Neural cell (in vitro differentiated cells): Measurements from ENCODE around the gene MEF2A. TPM values are rescaled to one million over a fixed set of nuclear protein-coding genes. Genes with fewer than 3 reads are reported as not detected.

Source experiments
- H2AFZ ChIP-seq: fragments of 200-600, 300-800 bp; sonication (generic), shearing (Covaris generic); 2 replicates; pipeline ENCODE4 v1.6.0; 2014; ENCODE audit warnings: low read depth, mild to moderate bottlenecking, antibody characterized with exemption, low read length, moderate library complexity
- H3F3A ChIP-seq: fragments of 200-600 bp; shearing (Covaris generic); 2 replicates; pipeline ENCODE4 v1.6.1; 2016; ENCODE audit warnings: mild to moderate bottlenecking, moderate library complexity, mixed read lengths, antibody characterized with exemption, low read length; ENCODE audit not compliant: insufficient read depth, poor library complexity, severe bottlenecking
- H3K27ac ChIP-seq: fragments of 200-600, 300-800 bp; sonication (generic), shearing (Covaris generic); 2 replicates; pipeline ENCODE4 v1.5.1; 2014; ENCODE audit warnings: mild to moderate bottlenecking, low read length, moderate library complexity
- H3K27me3 ChIP-seq: fragments of 300-800, 200-600 bp; sonication (generic), shearing (Covaris generic); 2 replicates; pipeline ENCODE4 v1.6.0; 2014; ENCODE audit warnings: mild to moderate bottlenecking, low read depth, low read length, moderate library complexity; ENCODE audit not compliant: insufficient read depth
- H3K36me3 ChIP-seq: fragments of 300-800, 200-600 bp; sonication (generic), shearing (Covaris generic); 2 replicates; pipeline ENCODE4 v1.5.1; 2014; ENCODE audit warnings: mild to moderate bottlenecking, antibody characterized with exemption, low read length, moderate library complexity; ENCODE audit not compliant: insufficient read depth
- H3K4me2 ChIP-seq: fragments of 300-800, 200-600 bp; sonication (generic), shearing (Covaris generic); 2 replicates; pipeline ENCODE4 v1.6.0; 2014; ENCODE audit warnings: mild to moderate bottlenecking, low read length
- H3K4me3 ChIP-seq: fragments of 300-800, 200-600 bp; sonication (generic), shearing (Covaris generic); 2 replicates; pipeline ENCODE4 v1.5.1; 2014; ENCODE audit warnings: mild to moderate bottlenecking, low read length, moderate library complexity
- H3K79me2 ChIP-seq: fragments of 200-600 bp; shearing (Covaris generic); replicated peaks from 2 replicates; pipeline ENCODE4 v1.6.0; 2014; ENCODE audit warnings: mild to moderate bottlenecking, low read length, moderate library complexity; ENCODE audit not compliant: insufficient read depth
- H3K9ac ChIP-seq: fragments of 300-800, 200-600 bp; sonication (generic), shearing (Covaris generic); 2 replicates; pipeline ENCODE4 v1.6.1; 2016; ENCODE audit warnings: mild to moderate bottlenecking, low read length, mixed read lengths
- H3K9me2 ChIP-seq: fragments of 200-600 bp; shearing (Covaris generic); 2 replicates; pipeline ENCODE4 v1.6.1; 2016; ENCODE audit warnings: mild to moderate bottlenecking, low read length, mixed read lengths; ENCODE audit not compliant: insufficient read depth
- H3K9me3 ChIP-seq: fragments of 200-600, 300-800 bp; sonication (generic), shearing (Covaris generic); 2 replicates; pipeline ENCODE4 v1.6.1; 2016; ENCODE audit warnings: mild to moderate bottlenecking, mixed run types, low read length, moderate library complexity, mixed read lengths
- H4K20me1 ChIP-seq: fragments of 200-600 bp; shearing (Covaris generic); 2 replicates; pipeline ENCODE4 v1.6.1; 2016; ENCODE audit warnings: mild to moderate bottlenecking, mixed run types; ENCODE audit not compliant: insufficient read depth
- EP300 ChIP-seq: fragments of 450-650 bp; conservative IDR thresholded peaks from 2 replicates; pipeline ENCODE4 v1.6.1; 2014; ENCODE audit warnings: antibody characterized with exemption, mild to moderate bottlenecking, moderate library complexity; ENCODE audit not compliant: poor library complexity, severe bottlenecking
- EZH2 ChIP-seq: fragments of 200-600, 300-800 bp; shearing (Covaris generic), sonication (generic); IDR thresholded peaks from 2 replicates; pipeline ENCODE4 v1.6.1; 2014; ENCODE audit warnings: antibody characterized with exemption, low read length, borderline replicate concordance, mild to moderate bottlenecking; ENCODE audit not compliant: insufficient read depth, poor library complexity, severe bottlenecking
- MXI1 ChIP-seq: fragments of 450-650 bp; conservative IDR thresholded peaks from 2 replicates; pipeline ENCODE4 v1.6.1; 2014; ENCODE audit warnings: antibody characterized with exemption, mild to moderate bottlenecking; ENCODE audit not compliant: poor library complexity, severe bottlenecking
- POLR2AphosphoS5 ChIP-seq: IDR thresholded peaks from 2 replicates; pipeline ENCODE4 v1.6.1; 2012
- RAD21 ChIP-seq: fragments of 450-650 bp; conservative IDR thresholded peaks from 2 replicates; pipeline ENCODE4 v1.6.1; 2014; ENCODE audit warnings: antibody characterized with exemption, mild to moderate bottlenecking, moderate library complexity
- SMC3 ChIP-seq: fragments of 450-650 bp; conservative IDR thresholded peaks from 2 replicates; pipeline ENCODE4 v1.6.1; 2014; ENCODE audit warnings: antibody characterized with exemption, mild to moderate bottlenecking, moderate library complexity; ENCODE audit not compliant: poor library complexity
- TAF1 ChIP-seq: IDR thresholded peaks from 2 replicates; pipeline ENCODE4 v1.6.1; 2012; ENCODE audit warnings: low read depth
- polyA plus RNA-seq: library from polyadenylated mRNA; depleted of rRNA; stranded (reverse); fragments of >200 nt; gene quantifications from 2 replicates; pipeline ENCODE4 v1.2.3, GENCODE V29; 2014
- TF ChIP-seq, protein P1 (sequence below): fragments of 450-650 bp; IDR thresholded peaks from 2 replicates; pipeline ENCODE4 v1.5.1; 2014; ENCODE audit warnings: antibody characterized with exemption, mild to moderate bottlenecking, moderate library complexity; ENCODE audit not compliant: poor library complexity, severe bottlenecking
- TF ChIP-seq, protein P2 (sequence below): IDR thresholded peaks from 2 replicates; pipeline ENCODE4 v1.6.1; 2012; ENCODE audit warnings: borderline replicate concordance

Gene MEF2A
- polyA plus RNA-seq, 1 donor from 2014 or later: 32.2 TPM

DNA sequence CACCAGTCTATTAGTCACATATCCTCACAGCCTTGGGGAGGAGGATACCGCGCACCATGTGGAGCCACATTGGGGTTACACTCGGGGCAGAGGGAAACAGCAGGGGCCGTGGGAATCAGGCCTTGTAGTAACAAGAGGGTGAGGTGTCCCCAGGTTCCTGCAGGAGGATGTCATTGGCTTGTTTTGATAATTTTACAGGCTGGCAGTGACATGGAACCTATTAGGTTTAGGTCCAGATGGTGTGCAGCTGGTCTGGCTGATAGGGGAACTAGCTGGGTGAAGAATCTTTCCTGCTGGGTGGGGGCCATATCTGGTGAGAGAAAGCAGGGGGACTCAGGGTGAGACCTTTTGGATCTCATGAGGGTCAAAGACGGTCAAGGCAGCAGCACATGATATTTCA is 9.8 kb upstream of the MEF2A start:
- H3K4me3 ChIP-seq: no peak overlapping the region
- no peak overlapping the region for H3K9ac ChIP-seq
- H3K36me3 ChIP-seq: no peaks in the 10 kb centered on the region
- H3K4me2 ChIP-seq: no peak overlapping the region
- H3F3A ChIP-seq: no peaks in the 10 kb centered on the region
- no peaks in the 10 kb centered on the region for H3K9me3 ChIP-seq
- no peaks in the 10 kb centered on the region for H3K9me2 ChIP-seq
- H2AFZ ChIP-seq: no peak overlapping the region
- no peak overlapping the region for H3K27ac ChIP-seq
- no peaks in the 10 kb centered on the region for H3K27me3 ChIP-seq
- no peaks in the 10 kb centered on the region for H4K20me1 ChIP-seq
- H3K79me2 ChIP-seq: no peaks in the 10 kb centered on the region
- TF ChIP-seq, protein P1, sequence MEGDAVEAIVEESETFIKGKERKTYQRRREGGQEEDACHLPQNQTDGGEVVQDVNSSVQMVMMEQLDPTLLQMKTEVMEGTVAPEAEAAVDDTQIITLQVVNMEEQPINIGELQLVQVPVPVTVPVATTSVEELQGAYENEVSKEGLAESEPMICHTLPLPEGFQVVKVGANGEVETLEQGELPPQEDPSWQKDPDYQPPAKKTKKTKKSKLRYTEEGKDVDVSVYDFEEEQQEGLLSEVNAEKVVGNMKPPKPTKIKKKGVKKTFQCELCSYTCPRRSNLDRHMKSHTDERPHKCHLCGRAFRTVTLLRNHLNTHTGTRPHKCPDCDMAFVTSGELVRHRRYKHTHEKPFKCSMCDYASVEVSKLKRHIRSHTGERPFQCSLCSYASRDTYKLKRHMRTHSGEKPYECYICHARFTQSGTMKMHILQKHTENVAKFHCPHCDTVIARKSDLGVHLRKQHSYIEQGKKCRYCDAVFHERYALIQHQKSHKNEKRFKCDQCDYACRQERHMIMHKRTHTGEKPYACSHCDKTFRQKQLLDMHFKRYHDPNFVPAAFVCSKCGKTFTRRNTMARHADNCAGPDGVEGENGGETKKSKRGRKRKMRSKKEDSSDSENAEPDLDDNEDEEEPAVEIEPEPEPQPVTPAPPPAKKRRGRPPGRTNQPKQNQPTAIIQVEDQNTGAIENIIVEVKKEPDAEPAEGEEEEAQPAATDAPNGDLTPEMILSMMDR: no peak
- TF ChIP-seq POLR2AphosphoS5 (no peak), MXI1 (no peak), SMC3 (no peak), TAF1 (no peak), RAD21 (no peak)
- TF ChIP-seq, protein P2, sequence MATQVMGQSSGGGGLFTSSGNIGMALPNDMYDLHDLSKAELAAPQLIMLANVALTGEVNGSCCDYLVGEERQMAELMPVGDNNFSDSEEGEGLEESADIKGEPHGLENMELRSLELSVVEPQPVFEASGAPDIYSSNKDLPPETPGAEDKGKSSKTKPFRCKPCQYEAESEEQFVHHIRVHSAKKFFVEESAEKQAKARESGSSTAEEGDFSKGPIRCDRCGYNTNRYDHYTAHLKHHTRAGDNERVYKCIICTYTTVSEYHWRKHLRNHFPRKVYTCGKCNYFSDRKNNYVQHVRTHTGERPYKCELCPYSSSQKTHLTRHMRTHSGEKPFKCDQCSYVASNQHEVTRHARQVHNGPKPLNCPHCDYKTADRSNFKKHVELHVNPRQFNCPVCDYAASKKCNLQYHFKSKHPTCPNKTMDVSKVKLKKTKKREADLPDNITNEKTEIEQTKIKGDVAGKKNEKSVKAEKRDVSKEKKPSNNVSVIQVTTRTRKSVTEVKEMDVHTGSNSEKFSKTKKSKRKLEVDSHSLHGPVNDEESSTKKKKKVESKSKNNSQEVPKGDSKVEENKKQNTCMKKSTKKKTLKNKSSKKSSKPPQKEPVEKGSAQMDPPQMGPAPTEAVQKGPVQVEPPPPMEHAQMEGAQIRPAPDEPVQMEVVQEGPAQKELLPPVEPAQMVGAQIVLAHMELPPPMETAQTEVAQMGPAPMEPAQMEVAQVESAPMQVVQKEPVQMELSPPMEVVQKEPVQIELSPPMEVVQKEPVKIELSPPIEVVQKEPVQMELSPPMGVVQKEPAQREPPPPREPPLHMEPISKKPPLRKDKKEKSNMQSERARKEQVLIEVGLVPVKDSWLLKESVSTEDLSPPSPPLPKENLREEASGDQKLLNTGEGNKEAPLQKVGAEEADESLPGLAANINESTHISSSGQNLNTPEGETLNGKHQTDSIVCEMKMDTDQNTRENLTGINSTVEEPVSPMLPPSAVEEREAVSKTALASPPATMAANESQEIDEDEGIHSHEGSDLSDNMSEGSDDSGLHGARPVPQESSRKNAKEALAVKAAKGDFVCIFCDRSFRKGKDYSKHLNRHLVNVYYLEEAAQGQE: no peak

DNA sequence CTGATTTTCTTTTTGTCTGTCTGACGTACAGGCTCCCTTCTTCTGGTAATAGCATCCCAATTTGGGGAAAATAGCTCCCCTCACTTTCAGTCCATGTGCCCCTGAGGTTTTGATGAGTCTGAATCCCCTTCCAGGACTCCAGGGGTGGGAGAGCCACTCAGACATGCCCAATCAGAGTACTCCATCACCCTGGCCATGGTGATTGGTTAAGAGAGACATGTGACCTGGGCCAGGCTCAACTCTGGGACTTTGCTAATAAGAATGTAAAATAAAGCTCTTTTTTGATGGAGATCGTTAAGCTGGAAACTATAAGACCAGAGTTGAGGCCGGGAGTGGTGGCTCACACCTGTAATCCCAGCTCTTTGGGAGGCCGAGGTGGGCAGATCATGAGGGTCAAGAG is 9.2 kb upstream of the MEF2A start:
- Histone ChIP-seq H3K4me3 (no peak overlapping the region), H2AFZ (no peak overlapping the region), H3F3A (no peaks in the 10 kb centered on the region), H3K4me2 (no peak overlapping the region), H3K79me2 (no peaks in the 10 kb centered on the region), H3K36me3 (no peaks in the 10 kb centered on the region), H3K27ac (no peak overlapping the region), H3K9me2 (no peaks in the 10 kb centered on the region), H3K27me3 (no peaks in the 10 kb centered on the region), H4K20me1 (no peaks in the 10 kb centered on the region), H3K9me3 (no peaks in the 10 kb centered on the region), H3K9ac (no peak overlapping the region)
- no peak for TF ChIP-seq RAD21
- TF ChIP-seq EP300: no peak
- TF ChIP-seq EZH2: no peak
- no peak for TF ChIP-seq POLR2AphosphoS5
- TF ChIP-seq MXI1: no peak

DNA sequence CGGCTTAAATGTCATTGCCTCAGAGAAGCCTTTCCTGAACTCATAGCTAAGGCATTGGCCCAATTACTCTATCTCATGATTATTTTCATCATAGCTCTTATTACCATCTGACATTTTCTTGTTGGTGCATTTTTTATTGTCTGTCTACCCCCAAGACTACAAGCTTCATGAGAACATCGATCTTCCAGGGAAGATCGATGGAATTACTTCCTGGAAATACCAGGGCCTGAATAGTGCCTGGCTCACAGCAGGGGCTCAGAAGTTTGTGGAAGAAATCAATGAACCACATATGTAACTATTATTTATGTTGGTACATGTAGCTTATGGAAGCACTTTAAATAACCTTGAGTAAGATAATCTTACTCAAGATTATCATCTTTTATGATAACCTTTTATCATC is 7.7 kb upstream of the MEF2A start:
- Histone ChIP-seq H3K79me2 (no peaks in the 10 kb centered on the region), H3K4me2 (no peak overlapping the region), H3K9ac (no peak overlapping the region), H2AFZ (no peak overlapping the region), H3K27ac (no peak overlapping the region), H3K27me3 (no peaks in the 10 kb centered on the region), H3K9me2 (no peaks in the 10 kb centered on the region), H3K36me3 (no peaks in the 10 kb centered on the region), H3F3A (no peaks in the 10 kb centered on the region), H3K4me3 (no peak overlapping the region), H3K9me3 (no peaks in the 10 kb centered on the region), H4K20me1 (no peaks in the 10 kb centered on the region)
- TF ChIP-seq EP300: no peak
- no peak for TF ChIP-seq POLR2AphosphoS5
- TF ChIP-seq RAD21: no peak
- no peak for TF ChIP-seq EZH2
- no peak for TF ChIP-seq SMC3
- TF ChIP-seq, protein P2: no peak
- TF ChIP-seq, protein P1: no peak
- no peak for TF ChIP-seq MXI1
- TF ChIP-seq TAF1: no peak
